Naive thymus-derived CD4-positive, alpha-beta T cell (primary cell): ENCODE results near the gene FNDC7. TPM values are rescaled to one million over a fixed set of nuclear protein-coding genes. Genes with fewer than 3 reads are reported as not detected.
A peak's percentile ranks its signal among the peaks of the same experiment; 100 is the strongest.

Source experiments
- ATAC-seq: fragments of 150-1000 bp; cut with Tn5 transposase; 2 replicates; pipeline ENCODE4 v1.10.0; 2021; ENCODE audit warnings: mild to moderate bottlenecking, moderate library complexity
- CTCF ChIA-PET: fragments of 350-600 bp; sonication (Branson Sonifier 250); formaldehyde crosslinking; loops from one replicate; lab custom pipeline; 2021; ENCODE audit warnings: antibody characterized with exemption; lab: Charles Lee
- POLR2A ChIA-PET: fragments of 350-600 bp; sonication (Branson Sonifier 250); formaldehyde crosslinking; loops from one replicate; lab custom pipeline; 2021; ENCODE audit warnings: antibody characterized with exemption, inconsistent platforms; lab: Charles Lee
- DNase-seq, 9 donors: peaks; one replicate each; pipeline versions ENCODE4 v3.0.0 to v3.0.0-alpha.2; 2020 to 2022; ENCODE audit warnings: mixed read lengths in 1 of 9
- H3K27ac ChIP-seq: one replicate; pipeline ENCODE4 v1.7.0; 2013; ENCODE audit warnings: mild to moderate bottlenecking, low read depth, low read length, moderate library complexity
- H3K27me3 ChIP-seq, 2 donors: one replicate each; pipeline ENCODE4 v1.7.0; 2013; ENCODE audit warnings: low read length in 2 of 2, mild to moderate bottlenecking in 2 of 2, moderate library complexity in 2 of 2; ENCODE audit not compliant: control insufficient read depth in 2 of 2, insufficient read depth in 2 of 2
- H3K36me3 ChIP-seq, 3 experiments: 1 replicate in 2 of 3; 2 replicates in 1 of 3; pipeline ENCODE4 v1.7.0; 2013; ENCODE audit warnings: low read length in 3 of 3, mild to moderate bottlenecking in 3 of 3, moderate library complexity in 1 of 3; ENCODE audit not compliant: insufficient read depth in 3 of 3, control insufficient read depth in 2 of 3
- H3K4me1 ChIP-seq, 2 donors: one replicate each; pipeline ENCODE4 v1.7.0; 2013; ENCODE audit warnings: low read length in 2 of 2, mild to moderate bottlenecking in 2 of 2, moderate library complexity in 1 of 2; ENCODE audit not compliant: control insufficient read depth in 2 of 2, insufficient read depth in 2 of 2
- H3K4me3 ChIP-seq: 2 replicates; pipeline ENCODE4 v1.7.0; 2013; ENCODE audit warnings: mild to moderate bottlenecking, low read length
- H3K9me3 ChIP-seq, 3 experiments: 1 replicate in 2 of 3; 2 replicates in 1 of 3; pipeline ENCODE4 v1.7.0; 2013; ENCODE audit warnings: low read length in 3 of 3; ENCODE audit not compliant: control insufficient read depth in 2 of 3
- H3K27ac Mint-ChIP-seq, 9 donors: one replicate each; pipeline ENCODE4 v1.8.0; 2020 to 2022; ENCODE audit warnings: mixed read lengths in 9 of 9, mild to moderate bottlenecking in 8 of 9, moderate library complexity in 5 of 9, inconsistent platforms in 2 of 9
- H3K27me3 Mint-ChIP-seq, 5 donors: one replicate each; pipeline ENCODE4 v1.8.0; 2021 to 2022; ENCODE audit warnings: mixed read lengths in 5 of 5, mild to moderate bottlenecking in 1 of 5
- H3K36me3 Mint-ChIP-seq, 5 donors: one replicate each; pipeline ENCODE4 v1.8.0; 2020 to 2022; ENCODE audit warnings: mixed read lengths in 5 of 5, mild to moderate bottlenecking in 3 of 5, inconsistent platforms in 1 of 5
- H3K4me1 Mint-ChIP-seq, 7 donors: one replicate each; pipeline ENCODE4 v1.8.0; 2020 to 2022; ENCODE audit warnings: mixed read lengths in 7 of 7, mild to moderate bottlenecking in 3 of 7, inconsistent platforms in 1 of 7
- H3K4me3 Mint-ChIP-seq, 10 donors: one replicate each; pipeline ENCODE4 v1.8.0; 2020 to 2022; ENCODE audit warnings: mild to moderate bottlenecking in 10 of 10, mixed read lengths in 10 of 10, moderate library complexity in 6 of 10, inconsistent platforms in 2 of 10
- H3K9me3 Mint-ChIP-seq, 11 donors: one replicate each; pipeline ENCODE4 v1.8.0; 2020 to 2022; ENCODE audit warnings: mixed read lengths in 11 of 11, mild to moderate bottlenecking in 4 of 11, inconsistent platforms in 1 of 11, moderate library complexity in 1 of 11
- intact Hi-C, 2 donors: fragments of 100-400 bp; cut with micrococcal nuclease; formaldehyde crosslinking; loops; one replicate each; pipeline ENCODE4 v1.15.1; 2023
- polyA plus RNA-seq, 2 donors: library from polyadenylated mRNA; unstranded; fragments of 300-500 nt; fragmentation: Illumina TruSeq; gene quantifications; one replicate each; pipeline ENCODE4 v1.2.3, GENCODE V29; 2021
- total RNA-seq, 6 experiments: library from RNA in 5 of 6; stranded (reverse) in 5 of 6; gene quantifications; 1 replicate in 5 of 6; 2 replicates in 1 of 6; pipeline ENCODE4 v1.2.3 and lab custom pipeline; 2021 to 2026

FNDC7 gene
- total and polyA plus RNA-seq, 7 experiments from 2014 or later = 0.13 to 0.22 TPM; not detected in 5

GRCh38 chr1:108728327-108728923 is 15.7 kb downstream of the FNDC7 start:
- Mint-ChIP-seq H3K36me3 (no peaks in the 10 kb centered on the region), H3K27ac (no peak overlapping the region), H3K4me3 (no peak overlapping the region), H3K9me3 (no peaks in the 10 kb centered on the region), H3K27me3 (peaks cover 0 to 47% (median 10%) of the 10 kb centered on the region in 5 donors), H3K4me1 (no peaks in the 10 kb centered on the region)
- Histone ChIP-seq H3K4me3 (no peak overlapping the region), H3K36me3 (no peaks in the 10 kb centered on the region), H3K9me3 (no peaks in the 10 kb centered on the region), H3K27me3 (no peaks in the 10 kb centered on the region), H3K27ac (no peak overlapping the region), H3K4me1 (no peaks in the 10 kb centered on the region)
- ATAC-seq (no peak), DNase-seq (no peak)
- ChIA-PET POLR2A (interaction anchor here (1.0 kb wide), 1 partner anchor 33 kb away, joined by 3 read pairs; no protein-coding TSS in a partner anchor), CTCF (no interaction called here)
- intact Hi-C loops = no loop called here

- ChIA-PET CTCF (interaction anchor here (0.6 kb wide), 1 partner anchor 718 kb away, joined by 4 read pairs; no protein-coding TSS in a partner anchor), POLR2A (interaction anchor here (0.5 to 0.9 kb wide), 2 partner anchors 23 to 25 kb away, joined by 3 read pairs; no protein-coding TSS in a partner anchor)
Observed at GRCh38 chr1:108729481-108729880, 16.8 kb downstream of the FNDC7 start.

GRCh38 chr1:108732398-108732797 is 19.7 kb downstream of the FNDC7 start:
- peaks cover 0 to 54% (median 7%) of the 10 kb centered on the region in 5 donors for H3K27me3 Mint-ChIP-seq
- POLR2A ChIA-PET = no interaction called here

More at GRCh38 chr1:108729481-108729880, 16.8 kb downstream of the FNDC7 start:
- no peaks in the 10 kb centered on the region for H3K36me3 Mint-ChIP-seq
- H3K9me3 ChIP-seq = no peaks in the 10 kb centered on the region
- peak overlapping the region in 1 of 10 donors; percentile 29 for H3K4me3 Mint-ChIP-seq
- no peak overlapping the region for H3K4me3 ChIP-seq
- no peak overlapping the region for H3K27ac ChIP-seq
- peaks cover 0 to 2% (median 0%) of the 10 kb centered on the region in 7 donors for H3K4me1 Mint-ChIP-seq
- H3K36me3 ChIP-seq = no peaks in the 10 kb centered on the region
- DNase-seq = no peak
- H3K27me3 Mint-ChIP-seq = peaks cover 0 to 51% (median 10%) of the 10 kb centered on the region in 5 donors
- intact Hi-C loops = no loop called here
- H3K27ac Mint-ChIP-seq = no peak overlapping the region
- H3K9me3 Mint-ChIP-seq = no peaks in the 10 kb centered on the region
- no peak for ATAC-seq
- H3K27me3 ChIP-seq = no peaks in the 10 kb centered on the region
- H3K4me1 ChIP-seq = no peaks in the 10 kb centered on the region

GRCh38 chr1:108734171-108734865 is 21.6 kb downstream of the FNDC7 start:
- no peaks in the 10 kb centered on the region for H3K4me1 ChIP-seq
- Mint-ChIP-seq H3K9me3 (no peaks in the 10 kb centered on the region), H3K27ac (no peak overlapping the region), H3K27me3 (peaks cover 0 to 48% (median 5%) of the 10 kb centered on the region in 5 donors), H3K4me3 (no peak overlapping the region), H3K36me3 (no peaks in the 10 kb centered on the region), H3K4me1 (peaks cover 0 to 2% (median 0%) of the 10 kb centered on the region in 7 donors)
- H3K36me3 ChIP-seq = no peaks in the 10 kb centered on the region
- intact Hi-C loops = no loop called here
- CTCF ChIA-PET = no interaction called here
- ATAC-seq = no peak
- POLR2A ChIA-PET = interaction anchor here (1.4 kb wide), 1 partner anchor 42 kb away, joined by 4 read pairs; the partner anchor contains the start of gene PRPF38B
- H3K27ac ChIP-seq = no peak overlapping the region
- no peak overlapping the region for H3K4me3 ChIP-seq
- no peaks in the 10 kb centered on the region for H3K9me3 ChIP-seq
- DNase-seq = no peak
- no peaks in the 10 kb centered on the region for H3K27me3 ChIP-seq

More at GRCh38 chr1:108732398-108732797, 19.7 kb downstream of the FNDC7 start:
- no peak for ATAC-seq
- CTCF ChIA-PET = no interaction called here
- Mint-ChIP-seq H3K4me3 (no peak overlapping the region), H3K36me3 (no peaks in the 10 kb centered on the region), H3K4me1 (peaks cover 0 to 2% (median 0%) of the 10 kb centered on the region in 7 donors), H3K27ac (no peak overlapping the region), H3K9me3 (no peaks in the 10 kb centered on the region)
- no peaks in the 10 kb centered on the region for H3K4me1 ChIP-seq
- no peaks in the 10 kb centered on the region for H3K9me3 ChIP-seq
- no peak for DNase-seq
- H3K4me3 ChIP-seq = no peak overlapping the region
- intact Hi-C loops = no loop called here
- H3K27ac ChIP-seq = no peak overlapping the region
- H3K36me3 ChIP-seq = no peaks in the 10 kb centered on the region
- no peaks in the 10 kb centered on the region for H3K27me3 ChIP-seq

- ChIA-PET POLR2A (interaction anchor here (1.2 kb wide), 1 partner anchor 334 kb away, joined by 5 read pairs; the partner anchor contains the start of gene TAF13), CTCF (no interaction called here)
- Histone ChIP-seq H3K27ac (no peak overlapping the region), H3K36me3 (no peaks in the 10 kb centered on the region), H3K4me1 (peaks cover 0 to under 1% of the 10 kb centered on the region in 2 donors), H3K4me3 (no peak overlapping the region), H3K9me3 (no peaks in the 10 kb centered on the region), H3K27me3 (no peaks in the 10 kb centered on the region)
- peaks cover under 1 to 10% (median 7%) of the 10 kb centered on the region in 7 donors for H3K4me1 Mint-ChIP-seq
- H3K27me3 Mint-ChIP-seq = peaks cover 0 to 12% (median 0%) of the 10 kb centered on the region in 5 donors
- ATAC-seq (no peak), DNase-seq (no peak)
- peaks cover 0 to 4% (median 0%) of the 10 kb centered on the region in 11 donors for H3K9me3 Mint-ChIP-seq
- no peak overlapping the region for H3K27ac Mint-ChIP-seq
- intact Hi-C loops = loop anchor here in 1 of 2 donors (10.0 kb wide), 1 partner anchor 743 kb away; the partner anchor contains the start of gene ATXN7L2
- H3K4me3 Mint-ChIP-seq = no peak overlapping the region
- peaks cover 0 to 8% (median 0%) of the 10 kb centered on the region in 5 donors for H3K36me3 Mint-ChIP-seq
Observed at GRCh38 chr1:108742253-108742652, 29.5 kb downstream of the FNDC7 start.

GRCh38 chr1:108745980-108746381 is 33.3 kb downstream of the FNDC7 start:
- H3K27me3 Mint-ChIP-seq = peaks cover 0 to 11% (median 0%) of the 10 kb centered on the region in 5 donors
- Histone ChIP-seq H3K36me3 (peaks cover 0 to 5% (median 0%) of the 10 kb centered on the region in 3 experiments), H3K27me3 (no peaks in the 10 kb centered on the region), H3K4me1 (peaks cover 3 to 6% of the 10 kb centered on the region in 2 donors), H3K27ac (peak overlapping the region; percentile 98), H3K4me3 (no peak overlapping the region), H3K9me3 (no peaks in the 10 kb centered on the region)
- peak overlapping the region; percentile 93 to 100 (median 98) for H3K27ac Mint-ChIP-seq
- peaks cover 0 to 16% (median 4%) of the 10 kb centered on the region in 5 donors for H3K36me3 Mint-ChIP-seq
- H3K4me3 Mint-ChIP-seq = peak overlapping the region; percentile 90 to 100 (median 97)
- DNase-seq (no peak), ATAC-seq (no peak)
- H3K9me3 Mint-ChIP-seq = peaks cover 0 to 4% (median 0%) of the 10 kb centered on the region in 11 donors
- peaks cover 25 to 45% (median 39%) of the 10 kb centered on the region in 7 donors for H3K4me1 Mint-ChIP-seq
- intact Hi-C loops = loop anchor here (1.0 to 10.0 kb wide), 21 partner anchors 11 to 802 kb away; partner anchors contain the start of genes CLCC1 (in 2 of the 2), PRPF38B (in 2 of the 2), SLC25A24 (in 2 of the 2) and WDR47 (in 2 of the 2)
- ChIA-PET POLR2A (interaction anchor here (1.0 to 3.4 kb wide), 2 partner anchors 54 to 99 kb away, joined by 3 to 14 read pairs; partner anchors contain the start of gene PRPF38B), CTCF (no interaction called here)
